A549 (cell line): ENCODE data around the gene NEUROG2. TPM values are rescaled to one million over a fixed set of nuclear protein-coding genes. Genes with fewer than 3 reads are reported as not detected.
"Not testable (repeated sequence)": the region's sequence is repeated elsewhere in the genome, so short reads cannot be mapped to it uniquely, and the experiment has no call there.

Experiments used
- ATAC-seq, 2 experiments: fragments of 200-7000 bp in 1 of 2; fragments of >200 bp in 1 of 2; cut with Nextera tagmentation in 1 of 2; cut with Tn5 transposase in 1 of 2; 3 replicates each; pipeline versions ENCODE4 v1.8.0 to v1.9.1; 2018 to 2020; ENCODE audit warnings: mild to moderate bottlenecking in 1 of 2, moderate library complexity in 1 of 2
- CTCF ChIA-PET: fragments of 300-600 bp; sonication (Branson Sonifier 250); formaldehyde crosslinking; extraction: SDS; loops from one replicate; lab custom pipeline; 2021; ENCODE audit warnings: antibody characterized with exemption, inconsistent platforms; lab: Yijun Ruan, JAX
- POLR2A ChIA-PET: fragments of 350-600 bp; formaldehyde crosslinking; extraction: SDS; loops from one replicate; lab custom pipeline; 2021; ENCODE audit warnings: antibody characterized with exemption, inconsistent platforms; lab: Yijun Ruan, JAX
- DNase-seq, 2 experiments: peaks; one replicate each; pipeline versions ENCODE4 v3.0.0 to v3.0.0-alpha.2; 2011 to 2016; ENCODE audit warnings: low read depth in 1 of 2, low spot score in 1 of 2
- FAIRE-seq: peaks from 2 replicates; lab custom pipeline; 2011; peaks lifted over from hg19 to GRCh38; lab: Jason Lieb, UNC
- H3K27ac ChIP-seq, 2 experiments: fragments of >200 bp; sonication (Bioruptor Twin); formaldehyde crosslinking; 3 replicates each; pipeline ENCODE4 v1.5.1; 2016 to 2017
- H3K4me1 ChIP-seq: fragments of >200 bp; sonication (Bioruptor Twin); formaldehyde crosslinking; 3 replicates; pipeline ENCODE4 v1.6.1; 2016
- H3K4me2 ChIP-seq: fragments of >200 bp; sonication (Bioruptor Twin); formaldehyde crosslinking; 3 replicates; pipeline ENCODE4 v1.6.1; 2016
- H3K4me3 ChIP-seq: fragments of >200 bp; sonication (Bioruptor Twin); formaldehyde crosslinking; 3 replicates; pipeline ENCODE4 v1.5.1; 2016
- H3K9me3 ChIP-seq: fragments of >200 bp; sonication (Bioruptor Twin); formaldehyde crosslinking; 3 replicates; pipeline ENCODE4 v1.6.1; 2016
- ATOH8 ChIP-seq: fragments of 250-450 bp; sonication (Bioruptor Pico); IDR thresholded peaks from 2 replicates; pipeline ENCODE4 v1.5.0; 2020; ENCODE audit warnings: low read depth, mild to moderate bottlenecking, moderate library complexity
- CBX2 ChIP-seq: fragments of 200-600 bp; sonication (generic); IDR thresholded peaks from 2 replicates; pipeline ENCODE4 v1.6.1; 2016; ENCODE audit warnings: low read depth, mild to moderate bottlenecking, borderline replicate concordance
- CHD4 ChIP-seq: fragments of 200-600 bp; sonication (generic); IDR thresholded peaks from 2 replicates; pipeline ENCODE4 v1.6.1; 2016; ENCODE audit warnings: antibody characterized with exemption, mild to moderate bottlenecking, borderline replicate concordance
- EHF ChIP-seq: fragments of 250-450 bp; sonication (Bioruptor Pico); IDR thresholded peaks from 2 replicates; pipeline ENCODE4 v1.5.0; 2020; ENCODE audit warnings: mild to moderate bottlenecking
- ELK1 ChIP-seq: fragments of 150-350 bp; IDR thresholded peaks from 2 replicates; pipeline ENCODE4 v1.6.1; 2014; ENCODE audit warnings: low read depth, mild to moderate bottlenecking, low read length
- EP300 ChIP-seq, 2 experiments: fragments of >200 bp; sonication (Bioruptor Twin); formaldehyde crosslinking; IDR thresholded peaks; 2 replicates in 1 of 2; 3 replicates in 1 of 2; pipeline ENCODE4 v1.6.1; 2016 to 2017
- FOXS1 ChIP-seq: fragments of 250-450 bp; sonication (Bioruptor Pico); IDR thresholded peaks from 2 replicates; pipeline ENCODE4 v1.5.0; 2020; ENCODE audit warnings: mild to moderate bottlenecking, moderate library complexity
- HDAC2 ChIP-seq: fragments of 200-600 bp; sonication (generic); IDR thresholded peaks from 2 replicates; pipeline ENCODE4 v1.6.1; 2016
- KDM1A ChIP-seq: fragments of 200-600 bp; sonication (generic); IDR thresholded peaks from 2 replicates; pipeline ENCODE4 v1.6.1; 2016; ENCODE audit warnings: low read depth, mild to moderate bottlenecking
- MAX ChIP-seq: IDR thresholded peaks from 2 replicates; pipeline ENCODE4 v1.6.1; 2012
- NFE2L2 ChIP-seq: fragments of 150-350 bp; conservative IDR thresholded peaks from 2 replicates; pipeline ENCODE4 v1.6.1; 2014; ENCODE audit warnings: low read length
- PBX3 ChIP-seq: IDR thresholded peaks from 2 replicates; pipeline ENCODE4 v1.6.1; 2012
- RARB ChIP-seq: fragments of 250-450 bp; sonication (Bioruptor Pico); IDR thresholded peaks from 2 replicates; pipeline ENCODE4 v1.8.0; 2021; ENCODE audit warnings: mild to moderate bottlenecking, moderate library complexity
- RCOR1 ChIP-seq: fragments of 150-350 bp; IDR thresholded peaks from 2 replicates; pipeline ENCODE4 v1.6.1; 2014; ENCODE audit warnings: antibody characterized with exemption, low read length, low read depth
- RNF2 ChIP-seq: fragments of 200-600 bp; sonication (generic); IDR thresholded peaks from 2 replicates; pipeline ENCODE4 v1.6.1; 2016; ENCODE audit warnings: low read depth, mild to moderate bottlenecking, antibody characterized with exemption, moderate library complexity, borderline replicate concordance
- SREBF2 ChIP-seq: fragments of 450-650 bp; IDR thresholded peaks from 2 replicates; pipeline ENCODE4 v1.6.1; 2014; ENCODE audit warnings: mild to moderate bottlenecking, moderate library complexity
- USF2 ChIP-seq: fragments of 450-650 bp; IDR thresholded peaks from 2 replicates; pipeline ENCODE4 v1.6.1; 2014; ENCODE audit warnings: antibody characterized with exemption
- ZFP36 ChIP-seq: fragments of 450-650 bp; IDR thresholded peaks from 2 replicates; pipeline ENCODE4 v1.6.1; 2014; ENCODE audit warnings: borderline replicate concordance; ENCODE audit not compliant: partially characterized antibody
- ZNF302 ChIP-seq: fragments of 250-450 bp; sonication (Bioruptor Pico); IDR thresholded peaks from 2 replicates; pipeline ENCODE4 v1.9.0; 2021; ENCODE audit warnings: inconsistent platforms, mild to moderate bottlenecking, moderate library complexity
- ZSCAN20 ChIP-seq: fragments of 250-450 bp; sonication (Bioruptor Pico); IDR thresholded peaks from 2 replicates; pipeline ENCODE4 v1.8.0; 2022; ENCODE audit warnings: mild to moderate bottlenecking, moderate library complexity
- WGBS: methylation state at CpG from one replicate; pipeline ENCODE4 v1.1.6; 2017; ENCODE audit errors: missing lambda C conversion rate; 5-methylcytosine and 5-hydroxymethylcytosine counted together
- polyA plus RNA-seq, 4 experiments: library from polyadenylated mRNA; depleted of rRNA in 3 of 4; stranded (reverse); fragments of >200 nt; fragmentation: RNase III in 1 of 4; extraction: RNeasy Plus Mini Kit Qiagen cat#74134 plus additional on column Dnase treatment in 1 of 4; gene quantifications; 2 replicates in 3 of 4; 3 replicates in 1 of 4; pipeline ENCODE4 v1.2.3, GENCODE V29; 2011 to 2017

The NEUROG2 gene
- polyA plus RNA-seq, 2 of the 4 experiments (the other 2 are of a cell fraction) = not detected

GRCh38 chr4:112492321-112492720, 23.7 kb downstream of the NEUROG2 start (continued):
- no peak for TF ChIP-seq ELK1
- TF ChIP-seq FOXS1 (CRISPR knock-in tag) = no peak
- TF ChIP-seq NFE2L2 = no peak
- TF ChIP-seq PBX3 = no peak
- TF ChIP-seq ZSCAN20 (CRISPR knock-in tag) = no peak
- TF ChIP-seq RARB = no peak
- no peak for TF ChIP-seq EHF
- TF ChIP-seq RNF2 = no peak
- TF ChIP-seq HDAC2 = no peak
- no peak for TF ChIP-seq SREBF2
- TF ChIP-seq ATOH8 (CRISPR knock-in tag) = no peak
- no peak for TF ChIP-seq CBX2
- no peak for TF ChIP-seq CHD4

- FAIRE-seq, H3K27ac ChIP-seq: not testable (repeated sequence)
Measured at GRCh38 chr4:112490808-112491207, 25.2 kb downstream of the NEUROG2 start.

GRCh38 chr4:112485930-112486329, 30.1 kb downstream of the NEUROG2 start:
- WGBS = 60% methylated on average over 5 of the region's 5 CpGs
- no peak overlapping the region for H3K4me3 ChIP-seq
- POLR2A ChIA-PET = no interaction called here
- 0 out of 3 replicates have a peak, but pooled peaks cover 4% of the 10 kb centered on the region for H3K9me3 ChIP-seq
- ATAC-seq (no peak), FAIRE-seq (no peak), DNase-seq (no peak)
- H3K4me1 ChIP-seq = no peaks in the 10 kb centered on the region
- no peak overlapping the region for H3K27ac ChIP-seq
- H3K4me2 ChIP-seq = no peak overlapping the region
- CTCF ChIA-PET = no interaction called here
- TF ChIP-seq RCOR1 = no peak
- TF ChIP-seq ZNF302 (CRISPR knock-in tag) = no peak
- no peak for TF ChIP-seq USF2
- TF ChIP-seq KDM1A = no peak

More at GRCh38 chr4:112490808-112491207, 25.2 kb downstream of the NEUROG2 start:
- H3K9me3 ChIP-seq, POLR2A ChIA-PET, H3K4me3 ChIP-seq, CTCF ChIA-PET, ATAC-seq, DNase-seq, H3K4me1 ChIP-seq, H3K4me2 ChIP-seq: not testable (repeated sequence)
- 31% methylated on average over 3 of the region's 3 CpGs for WGBS
- TF ChIP-seq ZFP36 = peak; percentile 56

- no peak overlapping the region for H3K4me2 ChIP-seq
- H3K27ac ChIP-seq = no peak overlapping the region
- TF ChIP-seq EP300 (IDR thresholded peaks at IDR 0.05) (no peak), MAX (no peak)
- TF ChIP-seq, all 56 proteins: peak for 0
- ChIA-PET CTCF (no interaction called here), POLR2A (no interaction called here)
- WGBS = 61% methylated on average over 2 of the region's 2 CpGs
- Histone ChIP-seq H3K9me3 (no peaks in the 10 kb centered on the region), H3K4me3 (no peak overlapping the region), H3K4me1 (no peaks in the 10 kb centered on the region)
- no peak for FAIRE-seq
- DNase-seq = no peak
- ATAC-seq = no peak
Measured at GRCh38 chr4:112473985-112474384, 42.0 kb downstream of the NEUROG2 start.
